Large intestine (tissue), 3 donors: ENCODE measurements around the gene MYO7A. TPM values are rescaled to one million over a fixed set of nuclear protein-coding genes. Genes with fewer than 3 reads are reported as not detected.

Experiments
- DNase-seq, 2 donors: peaks; one replicate each; pipeline versions ENCODE4 v3.0.0 to v3.0.0-alpha.2; 2013
- H3K27ac ChIP-seq: one replicate; pipeline ENCODE4 v1.5.1; 2013; ENCODE audit warnings: low read length
- H3K27me3 ChIP-seq: 2 replicates; pipeline ENCODE4 v1.6.1; 2013; ENCODE audit warnings: low read length; ENCODE audit not compliant: control insufficient read depth, insufficient read depth
- H3K36me3 ChIP-seq: 2 replicates; pipeline ENCODE4 v1.6.1; 2013; ENCODE audit warnings: low read length; ENCODE audit not compliant: control insufficient read depth, insufficient read depth
- H3K4me1 ChIP-seq: one replicate; pipeline ENCODE4 v1.6.1; 2013; ENCODE audit warnings: low read length; ENCODE audit not compliant: control insufficient read depth, insufficient read depth
- H3K4me3 ChIP-seq: one replicate; pipeline ENCODE4 v1.5.1; 2013; ENCODE audit warnings: low read length
- H3K9me3 ChIP-seq: one replicate; pipeline ENCODE4 v1.6.1; 2013; ENCODE audit warnings: mild to moderate bottlenecking, low read depth, low read length, moderate library complexity; ENCODE audit not compliant: control insufficient read depth
- WGBS: methylation state at CpG from one replicate; pipeline ENCODE4 v1.1.5; 2013; ENCODE audit warnings: low lambda C conversion rate; ENCODE audit not compliant: insufficient coverage; 5-methylcytosine and 5-hydroxymethylcytosine counted together
- polyA plus RNA-seq: library from polyadenylated mRNA; unstranded; fragments of 120-200 nt; gene quantifications from one replicate; pipeline ENCODE4 v1.2.1, GENCODE V29; 2013

The MYO7A gene
- polyA plus RNA-seq, 1 donor, result 68.4 TPM

- H3K36me3 ChIP-seq, result peaks cover 14% of the 10 kb centered on the region
- H3K4me1 ChIP-seq, result peaks cover 81% of the 10 kb centered on the region
Measured at GRCh38 chr11:77144857-77145428, 16.9 kb downstream of the MYO7A start.

GRCh38 chr11:77146261-77147035 lies 18.4 kb downstream of the MYO7A start:
- peaks cover 66% of the 10 kb centered on the region for H3K4me1 ChIP-seq
- H3K27ac ChIP-seq, result peak overlapping the region; percentile 82
- H3K36me3 ChIP-seq, result peaks cover 20% of the 10 kb centered on the region
- H3K27me3 ChIP-seq, result no peaks in the 10 kb centered on the region
- no peak for DNase-seq
- H3K9me3 ChIP-seq, result no peaks in the 10 kb centered on the region
- no CpG with 5 or more reads among the region's 10 CpGs for WGBS
- H3K4me3 ChIP-seq, result no peak overlapping the region

More at GRCh38 chr11:77144857-77145428, 16.9 kb downstream of the MYO7A start:
- H3K27me3 ChIP-seq, result no peaks in the 10 kb centered on the region
- DNase-seq, result peak; percentile 72 to 86
- H3K4me3 ChIP-seq, result no peak overlapping the region
- peak overlapping the region; percentile 82 for H3K27ac ChIP-seq
- WGBS, result no CpG with 5 or more reads among the region's 7 CpGs
- no peaks in the 10 kb centered on the region for H3K9me3 ChIP-seq

- H3K4me3 ChIP-seq, result no peak overlapping the region
- no peaks in the 10 kb centered on the region for H3K9me3 ChIP-seq
- H3K27me3 ChIP-seq, result no peaks in the 10 kb centered on the region
- peak overlapping the region; percentile 82 for H3K27ac ChIP-seq
- DNase-seq, result peak in 1 of 2 donors; percentile 22
- WGBS, result 71% methylated on average over 1 of the region's 1 CpG
- peaks cover 64% of the 10 kb centered on the region for H3K4me1 ChIP-seq
- peaks cover 18% of the 10 kb centered on the region for H3K36me3 ChIP-seq
Measured at GRCh38 chr11:77147036-77147315, 18.9 kb downstream of the MYO7A start.

GRCh38 chr11:77147668-77148321 lies 19.7 kb downstream of the MYO7A start:
- peaks cover 17% of the 10 kb centered on the region for H3K36me3 ChIP-seq
- peak overlapping the region; percentile 33 for H3K4me3 ChIP-seq
- no CpG with 5 or more reads among the region's 47 CpGs for WGBS
- DNase-seq, result peak; percentile 78 to 93
- no peaks in the 10 kb centered on the region for H3K27me3 ChIP-seq
- H3K4me1 ChIP-seq, result peaks cover 66% of the 10 kb centered on the region
- H3K9me3 ChIP-seq, result no peaks in the 10 kb centered on the region
- peak overlapping the region; percentile 87 for H3K27ac ChIP-seq

GRCh38 chr11:77148963-77149715 lies 21.1 kb downstream of the MYO7A start:
- no peaks in the 10 kb centered on the region for H3K27me3 ChIP-seq
- whole genome bisulfite sequencing, result no CpG with 5 or more reads among the region's 8 CpGs
- no peak overlapping the region for H3K27ac ChIP-seq
- H3K36me3 ChIP-seq, result peaks cover 17% of the 10 kb centered on the region
- no peaks in the 10 kb centered on the region for H3K9me3 ChIP-seq
- H3K4me3 ChIP-seq, result no peak overlapping the region
- DNase-seq, result no peak
- peaks cover 57% of the 10 kb centered on the region for H3K4me1 ChIP-seq

- Histone ChIP-seq H3K9me3 (no peaks in the 10 kb centered on the region), H3K27ac (no peak overlapping the region), H3K4me3 (no peak overlapping the region), H3K4me1 (peaks cover 50% of the 10 kb centered on the region), H3K27me3 (no peaks in the 10 kb centered on the region), H3K36me3 (peaks cover 17% of the 10 kb centered on the region)
- DNase-seq, result no peak
- no CpG with 5 or more reads among the region's 12 CpGs for WGBS
Measured at GRCh38 chr11:77149716-77150392, 21.8 kb downstream of the MYO7A start.

GRCh38 chr11:77150836-77151235 lies 22.8 kb downstream of the MYO7A start:
- Histone ChIP-seq H3K4me1 (peaks cover 40% of the 10 kb centered on the region), H3K27me3 (no peaks in the 10 kb centered on the region), H3K36me3 (peaks cover 20% of the 10 kb centered on the region), H3K4me3 (no peak overlapping the region), H3K27ac (no peak overlapping the region), H3K9me3 (no peaks in the 10 kb centered on the region)
- no peak for DNase-seq
- WGBS, result no CpG with 5 or more reads among the region's 10 CpGs

GRCh38 chr11:77151804-77152509 lies 23.9 kb downstream of the MYO7A start:
- WGBS, result no CpG with 5 or more reads among the region's 11 CpGs

GRCh38 chr11:77152846-77153245 lies 24.8 kb downstream of the MYO7A start:
- Histone ChIP-seq H3K27me3 (no peaks in the 10 kb centered on the region), H3K4me3 (no peak overlapping the region), H3K9me3 (no peaks in the 10 kb centered on the region), H3K4me1 (peaks cover 23% of the 10 kb centered on the region), H3K36me3 (peaks cover 41% of the 10 kb centered on the region), H3K27ac (no peak overlapping the region)
- 100% methylated on average over 1 of the region's 6 CpGs for WGBS
- DNase-seq, result no peak

More at GRCh38 chr11:77151804-77152509, 23.9 kb downstream of the MYO7A start:
- Histone ChIP-seq H3K36me3 (peaks cover 32% of the 10 kb centered on the region), H3K9me3 (no peaks in the 10 kb centered on the region), H3K4me3 (no peak overlapping the region), H3K27ac (no peak overlapping the region), H3K4me1 (peaks cover 31% of the 10 kb centered on the region), H3K27me3 (no peaks in the 10 kb centered on the region)
- no peak for DNase-seq
